Stomach (tissue), 4 donors: ENCODE measurements around the gene ZNF227.

Experiments used
- EP300 ChIP-seq: sonication (generic); formaldehyde crosslinking; IDR thresholded peaks from one replicate; pipeline ENCODE4 v1.6.1; 2017; ENCODE audit warnings: antibody characterized with exemption
- POLR2A ChIP-seq, 4 donors: fragments of 450-650 bp; IDR thresholded peaks; one replicate each; pipeline ENCODE4 v1.6.1; 2016; ENCODE audit warnings: antibody characterized with exemption in 4 of 4, control low read depth in 2 of 4, mild to moderate bottlenecking in 1 of 4, moderate library complexity in 1 of 4
- POLR2AphosphoS5 ChIP-seq, 3 donors: sonication (generic); formaldehyde crosslinking; IDR thresholded peaks; one replicate each; pipeline ENCODE4 v1.6.1; 2016; ENCODE audit warnings: antibody characterized with exemption in 3 of 3
- TF ChIP-seq, protein P1 (sequence below), 7 experiments: fragments of 450-650 bp in 4 of 7; fragments of 200-600 bp in 3 of 7; sonication (generic) in 3 of 7; IDR thresholded peaks; one replicate each; pipeline ENCODE4 v1.5.1; 2016 to 2019; ENCODE audit warnings: antibody characterized with exemption in 7 of 7, control low read depth in 2 of 7, mild to moderate bottlenecking in 1 of 7

DNA sequence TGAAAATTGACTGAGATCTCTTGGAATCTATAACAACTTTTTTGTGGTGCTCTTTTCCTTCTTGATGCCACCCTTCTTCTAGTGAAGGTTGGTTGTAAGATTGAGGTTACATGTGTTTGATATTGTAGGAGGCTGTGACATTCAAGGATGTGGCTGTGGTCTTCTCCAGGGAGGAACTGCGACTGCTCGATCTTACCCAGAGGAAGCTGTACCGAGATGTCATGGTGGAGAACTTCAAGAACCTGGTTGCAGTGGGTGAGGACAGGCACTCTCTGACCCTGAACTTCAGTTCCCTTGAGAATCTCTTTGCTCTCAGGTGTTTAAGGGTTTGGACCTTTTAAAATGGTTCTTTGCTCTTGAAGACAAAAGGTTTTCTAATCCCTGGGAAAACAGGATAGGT is 16.0 kb downstream of the ZNF227 start:
- TF ChIP-seq, protein P1, sequence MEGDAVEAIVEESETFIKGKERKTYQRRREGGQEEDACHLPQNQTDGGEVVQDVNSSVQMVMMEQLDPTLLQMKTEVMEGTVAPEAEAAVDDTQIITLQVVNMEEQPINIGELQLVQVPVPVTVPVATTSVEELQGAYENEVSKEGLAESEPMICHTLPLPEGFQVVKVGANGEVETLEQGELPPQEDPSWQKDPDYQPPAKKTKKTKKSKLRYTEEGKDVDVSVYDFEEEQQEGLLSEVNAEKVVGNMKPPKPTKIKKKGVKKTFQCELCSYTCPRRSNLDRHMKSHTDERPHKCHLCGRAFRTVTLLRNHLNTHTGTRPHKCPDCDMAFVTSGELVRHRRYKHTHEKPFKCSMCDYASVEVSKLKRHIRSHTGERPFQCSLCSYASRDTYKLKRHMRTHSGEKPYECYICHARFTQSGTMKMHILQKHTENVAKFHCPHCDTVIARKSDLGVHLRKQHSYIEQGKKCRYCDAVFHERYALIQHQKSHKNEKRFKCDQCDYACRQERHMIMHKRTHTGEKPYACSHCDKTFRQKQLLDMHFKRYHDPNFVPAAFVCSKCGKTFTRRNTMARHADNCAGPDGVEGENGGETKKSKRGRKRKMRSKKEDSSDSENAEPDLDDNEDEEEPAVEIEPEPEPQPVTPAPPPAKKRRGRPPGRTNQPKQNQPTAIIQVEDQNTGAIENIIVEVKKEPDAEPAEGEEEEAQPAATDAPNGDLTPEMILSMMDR (IDR thresholded peaks at IDR 0.05) = no peak
- TF ChIP-seq EP300 (no peak), POLR2A (IDR thresholded peaks at IDR 0.05) (no peak), POLR2AphosphoS5 (IDR thresholded peaks at IDR 0.05) (no peak)
